K562 (cell line): ENCODE measurements around the gene PROK1. TPM values are rescaled to one million over a fixed set of nuclear protein-coding genes. Genes with fewer than 3 reads are reported as not detected.

Experiments
- ATAC-seq: fragments of 200-7000 bp; cut with Tn5 transposase; 3 replicates; pipeline ENCODE4 v1.9.1; 2020; ENCODE audit warnings: moderate library complexity
- BruUV-seq: library from RNA; stranded (reverse); fragments of 400-500 nt; replicated peaks from 2 replicates; lab custom pipeline; 2021; lab: Mats Ljungman, UMichigan
- CTCF ChIA-PET: fragments of 300-600 bp; formaldehyde crosslinking; extraction: SDS; loops from one replicate; lab custom pipeline; 2021; ENCODE audit warnings: low intra/inter-chr PET ratio; lab: Yijun Ruan, JAX
- POLR2A ChIA-PET: fragments of 300-600, 350-650 bp; sonication (Branson Sonifier 250); formaldehyde crosslinking; extraction: SDS; loops from one replicate; lab custom pipeline; 2021; ENCODE audit warnings: antibody characterized with exemption, inconsistent platforms; lab: Yijun Ruan, JAX
- DNase-seq, 4 experiments: peaks; one replicate each; pipeline versions ENCODE4 v3.0.0 to v3.0.0-alpha.2; 2011 to 2018; ENCODE audit warnings: low spot score in 3 of 4, mixed read lengths in 3 of 4; ENCODE audit errors: extremely low read depth in 1 of 4
- FAIRE-seq: peaks from 2 replicates; lab custom pipeline; 2011; peaks lifted over from hg19 to GRCh38; lab: Jason Lieb, UNC
- H2AFZ ChIP-seq: 2 replicates; pipeline ENCODE4 v1.6.0; 2011; ENCODE audit warnings: low read depth, low read length, control low read depth, inconsistent platforms
- H3K27ac ChIP-seq: fragments of 200-600 bp; 3 replicates; pipeline ENCODE4 v1.8.0; 2011; ENCODE audit warnings: low read depth, mild to moderate bottlenecking, control low read depth, inconsistent platforms, low read length, moderate library complexity, mixed read lengths; ENCODE audit errors: extremely low read depth
- H3K27me3 ChIP-seq, 2 experiments: fragments of 300-600 bp in 1 of 2; 2 replicates in 1 of 2; 3 replicates in 1 of 2; pipeline versions ENCODE4 v1.6.0 to v1.8.0; 2011; ENCODE audit warnings: inconsistent platforms in 2 of 2, low read length in 2 of 2, mild to moderate bottlenecking in 1 of 2, mixed read lengths in 1 of 2, moderate library complexity in 1 of 2; ENCODE audit not compliant: control insufficient read depth in 2 of 2, insufficient read depth in 2 of 2
- H3K36me3 ChIP-seq: fragments of 300-600 bp; 3 replicates; pipeline ENCODE4 v1.8.0; 2011; ENCODE audit warnings: mild to moderate bottlenecking, low read length, inconsistent platforms; ENCODE audit not compliant: control insufficient read depth, insufficient read depth
- H3K4me1 ChIP-seq, 2 experiments: fragments of 200-600 bp in 1 of 2; replicated peaks in 1 of 2; 2 replicates in 1 of 2; 3 replicates in 1 of 2; pipeline versions ENCODE4 v1.5.1 to v1.8.0; 2011; ENCODE audit warnings: inconsistent platforms in 2 of 2, low read length in 2 of 2, mild to moderate bottlenecking in 1 of 2, mixed read lengths in 1 of 2, moderate library complexity in 1 of 2; ENCODE audit not compliant: control insufficient read depth in 2 of 2, insufficient read depth in 2 of 2
- H3K4me2 ChIP-seq: 2 replicates; pipeline ENCODE4 v1.6.1; 2011; ENCODE audit warnings: low read length, control low read depth, inconsistent platforms, mixed read lengths; ENCODE audit not compliant: insufficient read depth
- H3K4me3 ChIP-seq: fragments of 200-600 bp; sonication (generic), shearing (Covaris generic); 2 replicates; pipeline ENCODE4 v1.5.1; 2016; ENCODE audit warnings: control low read depth, inconsistent platforms
- H3K79me2 ChIP-seq: fragments of 200-600 bp; 3 replicates; pipeline ENCODE4 v1.8.0; 2011; ENCODE audit warnings: low read length, inconsistent platforms; ENCODE audit not compliant: control insufficient read depth, insufficient read depth
- H3K9ac ChIP-seq, 2 experiments: 2 replicates each; pipeline versions ENCODE4 v1.6.0 to v1.6.1; 2011; ENCODE audit warnings: low read depth in 2 of 2, low read length in 2 of 2, control low read depth in 1 of 2, inconsistent platforms in 1 of 2, mild to moderate bottlenecking in 1 of 2, mixed read lengths in 1 of 2; ENCODE audit not compliant: insufficient read depth in 1 of 2
- H3K9me1 ChIP-seq: one replicate; pipeline ENCODE4 v1.6.0; 2011; ENCODE audit warnings: inconsistent platforms, mild to moderate bottlenecking, low read length, moderate library complexity; ENCODE audit not compliant: control insufficient read depth, insufficient read depth
- H3K9me3 ChIP-seq: replicated peaks from 2 replicates; pipeline ENCODE4 v1.5.1; 2011; ENCODE audit warnings: low read depth, low read length, inconsistent platforms; ENCODE audit not compliant: control insufficient read depth, insufficient read depth
- H4K20me1 ChIP-seq: replicated peaks from 2 replicates; pipeline ENCODE4 v1.6.1; 2011; ENCODE audit warnings: low read length, inconsistent platforms, mixed read lengths; ENCODE audit not compliant: control insufficient read depth, insufficient read depth
- ARHGAP35 ChIP-seq: fragments of 450-650 bp; IDR thresholded peaks from 2 replicates; pipeline ENCODE4 v1.6.1; 2018; ENCODE audit not compliant: partially characterized antibody
- CCAR2 ChIP-seq: fragments of 200-400 bp; formaldehyde crosslinking; IDR thresholded peaks from 2 replicates; pipeline ENCODE4 v1.6.1; 2017; ENCODE audit warnings: mild to moderate bottlenecking, low read depth, low read length
- FOXA1 ChIP-seq: fragments of 450-650 bp; IDR thresholded peaks from 2 replicates; pipeline ENCODE4 v1.6.1; 2016; ENCODE audit warnings: mild to moderate bottlenecking, borderline replicate concordance
- ILF3 ChIP-seq: fragments of 450-650 bp; IDR thresholded peaks from 2 replicates; pipeline ENCODE4 v1.6.1; 2018; ENCODE audit warnings: antibody characterized with exemption, mild to moderate bottlenecking, moderate library complexity, borderline replicate concordance
- KLF6 ChIP-seq: fragments of 250-450 bp; sonication (Bioruptor Pico); IDR thresholded peaks from 2 replicates; pipeline ENCODE4 v1.4.0; 2020; ENCODE audit warnings: mild to moderate bottlenecking, moderate library complexity, borderline replicate concordance
- NFIX ChIP-seq: fragments of 250-450 bp; sonication (Bioruptor Pico); IDR thresholded peaks from 2 replicates; pipeline ENCODE4 v1.4.0; 2020; ENCODE audit warnings: low read depth, mild to moderate bottlenecking, moderate library complexity
- RAD51 ChIP-seq: fragments of 450-650 bp; IDR thresholded peaks from 2 replicates; pipeline ENCODE4 v1.7.1; 2016; ENCODE audit warnings: low read depth, mild to moderate bottlenecking, borderline replicate concordance
- THAP7 ChIP-seq: fragments of 250-450 bp; sonication (Bioruptor Pico); IDR thresholded peaks from 2 replicates; pipeline ENCODE4 v1.5.0; 2021
- ZNF140 ChIP-seq: fragments of 250-450 bp; sonication (Bioruptor Pico); IDR thresholded peaks from 2 replicates; pipeline ENCODE4 v1.8.0; 2021; ENCODE audit warnings: moderate library complexity, mild to moderate bottlenecking, inconsistent platforms
- ZNF586 ChIP-seq: fragments of 450-650 bp; formaldehyde crosslinking; conservative IDR thresholded peaks from 2 replicates; pipeline ENCODE4 v1.4.0; 2020; ENCODE audit warnings: mild to moderate bottlenecking, moderate library complexity
- ZNF639 ChIP-seq, 2 experiments: fragments of 200-800 bp in 1 of 2; sonication (Bioruptor generic) in 1 of 2; sonication (generic) in 1 of 2; formaldehyde crosslinking in 1 of 2; IDR thresholded peaks in 1 of 2; conservative IDR thresholded peaks in 1 of 2; 2 replicates each; pipeline versions ENCODE4 v1.5.0 to v1.6.1; 2016 to 2020; ENCODE audit warnings: missing compliant biosample characterization in 1 of 2, missing genetic modification characterization in 1 of 2, missing genetic modification reagents in 1 of 2
- ZNF75A ChIP-seq: fragments of 450-650 bp; formaldehyde crosslinking; IDR thresholded peaks from 2 replicates; pipeline ENCODE4 v1.4.0; 2020; ENCODE audit warnings: mild to moderate bottlenecking
- WGBS: fragments of 100-300 bp; shearing (Covaris generic); methylation state at CpG from one replicate; pipeline ENCODE4 v1.1.6; 2016; ENCODE audit warnings: low coverage, mixed read lengths; ENCODE audit not compliant: insufficient coverage; ENCODE audit errors: missing lambda C conversion rate; 5-methylcytosine and 5-hydroxymethylcytosine counted together
- in situ Hi-C: fragments of 300-500 bp; cut with MboI; formaldehyde crosslinking; loops from 4 replicates; pipeline ENCODE4 v1.15.0; 2018; ENCODE audit warnings: inconsistent platforms, mixed read lengths
- intact Hi-C: fragments of 100-400 bp; cut with micrococcal nuclease; formaldehyde crosslinking; loops from 2 replicates; pipeline ENCODE4 v1.14.2; 2022
- polyA plus RNA-seq, 8 experiments: library from polyadenylated mRNA; depleted of rRNA in 4 of 8; stranded (reverse) in 5 of 8; unstranded in 3 of 8; fragments of >200 nt; fragmentation: Nextera tagmentation in 2 of 8; fragmentation: Illumina TruSeq in 1 of 8; extraction: Ambion mirVana in 2 of 8; extraction: Trizol in 1 of 8; gene quantifications; 2 replicates each; pipeline versions ENCODE4 v1.2.1 to v1.2.3, GENCODE V29; 2011 to 2014; ENCODE audit warnings: inconsistent platforms in 1 of 8, missing spikeins in 1 of 8
- total RNA-seq, 7 experiments: library from RNA; depleted of rRNA in 6 of 7; stranded (reverse); fragments of >200 nt in 6 of 7; fragmentation: Illumina TruSeq in 2 of 7; extraction: Trizol in 2 of 7; gene quantifications; 2 replicates each; pipeline versions ENCODE4 v1.2.1 to v1.2.3, GENCODE V29; 2011 to 2021; ENCODE audit warnings: low replicate concordance in 1 of 7

Gene PROK1
- total and polyA plus RNA-seq, 9 of the 15 experiments (the other 6 are each of a cell fraction or from before 2014, with no cell fraction given) = 0.15 TPM; not detected in 8

GRCh38 chr1:110430901-110431300 is 20.0 kb upstream of the PROK1 start:
- H2AFZ ChIP-seq = no peak overlapping the region
- no peak for ATAC-seq
- TF ChIP-seq ZNF75A (CRISPR knock-in tag) (no peak), ZNF639 (CRISPR knock-in tag; conservative IDR thresholded peaks at IDR 0.05 in 1 of 2, IDR thresholded peaks at IDR 0.05 in 1 of 2) (no peak), ARHGAP35 (no peak), ILF3 (no peak), CCAR2 (no peak), ZNF586 (CRISPR knock-in tag) (no peak), FOXA1 (no peak), KLF6 (CRISPR knock-in tag) (no peak), ZNF140 (no peak), NFIX (CRISPR knock-in tag) (no peak), THAP7 (CRISPR knock-in tag) (no peak), RAD51 (no peak)
- TF ChIP-seq, all 486 proteins: peak for 0
- Histone ChIP-seq H3K9ac (no peak overlapping the region; a peak in 1 of 4 replicates), H3K36me3 (no peaks in the 10 kb centered on the region), H3K79me2 (no peaks in the 10 kb centered on the region), H3K4me2 (no peak overlapping the region), H3K9me1 (no peaks in the 10 kb centered on the region), H4K20me1 (0 out of 2 replicates have a peak, but pooled peaks cover 3% of the 10 kb centered on the region), H3K4me1 (peaks cover 10 to 23% of the 10 kb centered on the region in 2 experiments; a peak in 4 of 5 replicates), H3K27ac (no peak overlapping the region), H3K4me3 (no peak overlapping the region), H3K9me3 (no peaks in the 10 kb centered on the region), H3K27me3 (peaks cover 32 to 53% of the 10 kb centered on the region in 2 experiments)
- CTCF ChIA-PET = no interaction called here
- in situ Hi-C loops = no loop called here
- intact Hi-C loops = no loop called here
- FAIRE-seq (no peak), DNase-seq (no peak)
- BruUV-seq = no TSS peak
- 3% methylated on average over 4 of the region's 4 CpGs for WGBS
- POLR2A ChIA-PET = interaction anchor here (0.5 to 3.5 kb wide), 8 partner anchors 10 to 1927 kb away, joined by 3 to 24 read pairs (median 4); no protein-coding TSS in a partner anchor
